Measurements from ENCODE around the gene TMEM178B.
"Not testable (repeated sequence)": the region's sequence is repeated elsewhere in the genome, so short reads cannot be mapped to it uniquely, and the experiment has no call there.

The TMEM178B gene

DNA sequence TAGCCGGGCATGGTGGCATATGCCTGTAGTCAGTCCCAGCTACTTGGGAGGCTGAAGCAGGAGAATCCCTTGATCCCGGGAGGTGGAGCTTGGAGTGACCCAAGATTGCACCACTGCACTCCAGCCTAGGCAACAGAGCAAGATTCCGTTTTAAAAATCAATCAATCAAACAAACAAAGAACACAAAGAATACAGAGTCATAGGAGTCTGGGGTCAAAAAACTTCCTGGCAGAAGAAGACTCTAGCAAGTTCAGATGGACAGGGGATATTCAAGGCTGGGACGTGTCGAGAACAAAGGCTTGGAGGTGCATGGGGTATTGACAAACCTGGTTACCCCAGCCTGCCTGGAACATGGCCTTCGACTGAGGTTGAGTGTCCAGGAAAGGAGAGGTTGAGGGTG is 248.5 kb downstream of the TMEM178B start:
- H3K36me3 ChIP-seq, result no peaks in the 10 kb centered on the region
- no peaks in the 10 kb centered on the region for H3K4me1 ChIP-seq (ENCODE audit: control insufficient read depth in 1 of 2, insufficient read depth in 1 of 2, low read depth in 1 of 2, low read length in 1 of 2)
- no peaks in the 10 kb centered on the region for H3K9me3 ChIP-seq
- no peak overlapping the region for H3K27ac ChIP-seq
- H3K27me3 ChIP-seq, result peaks cover 5% of the 10 kb centered on the region
- H3K4me3 ChIP-seq (ENCODE audit: low read depth in 1 of 2, low read length in 1 of 2), result no peak overlapping the region
- TF ChIP-seq, protein P1, sequence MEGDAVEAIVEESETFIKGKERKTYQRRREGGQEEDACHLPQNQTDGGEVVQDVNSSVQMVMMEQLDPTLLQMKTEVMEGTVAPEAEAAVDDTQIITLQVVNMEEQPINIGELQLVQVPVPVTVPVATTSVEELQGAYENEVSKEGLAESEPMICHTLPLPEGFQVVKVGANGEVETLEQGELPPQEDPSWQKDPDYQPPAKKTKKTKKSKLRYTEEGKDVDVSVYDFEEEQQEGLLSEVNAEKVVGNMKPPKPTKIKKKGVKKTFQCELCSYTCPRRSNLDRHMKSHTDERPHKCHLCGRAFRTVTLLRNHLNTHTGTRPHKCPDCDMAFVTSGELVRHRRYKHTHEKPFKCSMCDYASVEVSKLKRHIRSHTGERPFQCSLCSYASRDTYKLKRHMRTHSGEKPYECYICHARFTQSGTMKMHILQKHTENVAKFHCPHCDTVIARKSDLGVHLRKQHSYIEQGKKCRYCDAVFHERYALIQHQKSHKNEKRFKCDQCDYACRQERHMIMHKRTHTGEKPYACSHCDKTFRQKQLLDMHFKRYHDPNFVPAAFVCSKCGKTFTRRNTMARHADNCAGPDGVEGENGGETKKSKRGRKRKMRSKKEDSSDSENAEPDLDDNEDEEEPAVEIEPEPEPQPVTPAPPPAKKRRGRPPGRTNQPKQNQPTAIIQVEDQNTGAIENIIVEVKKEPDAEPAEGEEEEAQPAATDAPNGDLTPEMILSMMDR (IDR thresholded peaks at IDR 0.05), result no peak

DNA sequence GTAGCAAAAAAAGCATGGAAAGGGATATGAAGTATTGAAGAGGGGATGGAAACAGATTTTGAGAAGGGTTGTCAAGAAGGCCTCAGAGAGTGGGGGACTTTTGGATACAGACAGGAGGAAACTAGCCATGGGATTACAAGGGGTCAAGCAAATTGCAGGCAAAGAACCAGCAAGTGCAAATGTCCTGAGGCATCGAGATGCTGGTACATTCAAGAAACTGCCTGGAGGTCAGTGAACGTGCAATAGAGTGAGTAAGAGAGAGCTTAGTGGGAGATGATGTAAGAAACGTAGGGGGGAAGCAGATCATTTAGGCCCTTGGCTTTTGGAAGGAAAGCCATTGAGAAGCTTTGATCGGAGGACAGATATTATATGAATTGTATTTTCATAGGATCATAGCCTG is 250.0 kb downstream of the TMEM178B start:
- no peak overlapping the region for H3K4me3 ChIP-seq (ENCODE audit: low read depth in 1 of 2, low read length in 1 of 2)
- no peaks in the 10 kb centered on the region for H3K4me1 ChIP-seq (ENCODE audit: control insufficient read depth in 1 of 2, insufficient read depth in 1 of 2, low read depth in 1 of 2, low read length in 1 of 2)
- no peaks in the 10 kb centered on the region for H3K36me3 ChIP-seq
- TF ChIP-seq, protein P1 (IDR thresholded peaks at IDR 0.05), result no peak
- H3K27ac ChIP-seq, result no peak overlapping the region
- no peaks in the 10 kb centered on the region for H3K9me3 ChIP-seq
- H3K27me3 ChIP-seq, result peaks cover 5% of the 10 kb centered on the region

DNA sequence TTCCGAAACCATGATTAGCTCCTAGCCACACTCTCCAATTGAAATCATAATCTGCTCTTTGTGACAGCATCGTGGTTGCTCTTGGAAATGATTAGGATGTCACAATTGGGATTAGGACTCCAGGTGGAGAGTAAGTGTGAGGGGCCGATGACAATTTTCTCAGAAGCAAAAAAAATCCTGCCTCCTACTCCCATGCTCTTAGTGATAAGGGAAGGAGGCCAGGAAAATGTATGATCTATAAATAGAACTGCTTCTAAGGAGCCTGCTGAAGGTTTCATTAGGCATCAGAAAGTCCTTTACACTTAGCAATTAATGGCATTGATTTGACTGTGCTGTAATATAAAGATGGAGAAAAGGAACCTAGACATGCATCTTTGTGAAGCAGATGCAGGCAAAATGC is 251.0 kb downstream of the TMEM178B start:
- Histone ChIP-seq H3K36me3 (no peaks in the 10 kb centered on the region), H3K4me1 (ENCODE audit: control insufficient read depth in 1 of 2, insufficient read depth in 1 of 2, low read depth in 1 of 2, low read length in 1 of 2) (no peaks in the 10 kb centered on the region), H3K9me3 (no peaks in the 10 kb centered on the region), H3K27me3 (peaks cover 5% of the 10 kb centered on the region), H3K4me3 (ENCODE audit: low read depth in 1 of 2, low read length in 1 of 2) (no peak overlapping the region), H3K27ac (no peak overlapping the region)
- TF ChIP-seq, protein P1 (IDR thresholded peaks at IDR 0.05), result no peak

DNA sequence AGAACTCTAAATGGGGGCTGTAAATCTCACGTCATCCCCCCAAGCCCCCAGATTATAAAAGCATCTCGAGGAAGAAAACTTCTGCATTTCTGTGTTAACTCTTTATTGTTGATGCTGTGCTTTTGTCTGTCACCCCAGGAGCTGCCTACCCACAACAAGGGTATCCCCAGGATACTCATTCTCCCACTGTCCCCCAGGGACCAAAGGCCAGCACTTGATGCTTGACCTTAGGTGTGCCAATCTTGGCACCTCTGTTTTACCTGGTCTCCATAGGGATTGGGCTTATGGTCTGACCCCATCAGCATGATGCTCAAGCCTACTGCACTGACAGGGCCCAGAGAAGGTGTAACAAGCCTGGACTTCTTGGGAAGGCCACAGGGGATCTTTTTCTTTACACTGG is 251.4 kb downstream of the TMEM178B start:
- TF ChIP-seq, protein P1 (IDR thresholded peaks at IDR 0.05), result no peak
- Histone ChIP-seq H3K9me3 (no peaks in the 10 kb centered on the region), H3K36me3 (no peaks in the 10 kb centered on the region), H3K4me1 (ENCODE audit: control insufficient read depth in 1 of 2, insufficient read depth in 1 of 2, low read depth in 1 of 2, low read length in 1 of 2) (no peaks in the 10 kb centered on the region), H3K4me3 (ENCODE audit: low read depth in 1 of 2, low read length in 1 of 2) (no peak overlapping the region), H3K27me3 (peaks cover 5% of the 10 kb centered on the region), H3K27ac (no peak overlapping the region)

DNA sequence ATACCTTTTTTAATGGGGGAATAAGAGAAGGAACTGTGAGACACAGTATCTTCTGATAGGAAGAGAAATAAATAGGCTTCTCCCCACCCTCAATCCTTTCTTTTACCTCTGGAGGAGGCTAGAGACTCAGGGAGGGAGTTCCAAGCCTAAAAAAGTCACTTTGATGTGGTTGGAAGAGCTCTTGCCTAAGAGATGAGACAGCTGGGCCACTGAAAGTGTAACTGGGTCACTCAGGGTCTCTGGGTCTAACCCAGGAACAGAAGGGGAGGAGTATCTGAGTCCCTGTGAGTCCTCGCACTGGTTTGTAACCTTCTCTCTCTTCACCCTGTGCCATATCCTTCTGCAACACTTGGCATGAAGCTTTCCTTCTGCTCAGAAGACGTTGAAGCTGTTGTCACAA is 254.4 kb downstream of the TMEM178B start:
- H3K4me1 ChIP-seq (ENCODE audit: control insufficient read depth in 1 of 2, insufficient read depth in 1 of 2, low read depth in 1 of 2, low read length in 1 of 2), result no peaks in the 10 kb centered on the region
- H3K9me3 ChIP-seq, result no peaks in the 10 kb centered on the region
- H3K27ac ChIP-seq, result no peak overlapping the region
- H3K27me3 ChIP-seq, result peaks cover 5% of the 10 kb centered on the region
- H3K36me3 ChIP-seq, result no peaks in the 10 kb centered on the region
- TF ChIP-seq, protein P1 (IDR thresholded peaks at IDR 0.05), result no peak
- no peak overlapping the region for H3K4me3 ChIP-seq (ENCODE audit: low read depth in 1 of 2, low read length in 1 of 2)

DNA sequence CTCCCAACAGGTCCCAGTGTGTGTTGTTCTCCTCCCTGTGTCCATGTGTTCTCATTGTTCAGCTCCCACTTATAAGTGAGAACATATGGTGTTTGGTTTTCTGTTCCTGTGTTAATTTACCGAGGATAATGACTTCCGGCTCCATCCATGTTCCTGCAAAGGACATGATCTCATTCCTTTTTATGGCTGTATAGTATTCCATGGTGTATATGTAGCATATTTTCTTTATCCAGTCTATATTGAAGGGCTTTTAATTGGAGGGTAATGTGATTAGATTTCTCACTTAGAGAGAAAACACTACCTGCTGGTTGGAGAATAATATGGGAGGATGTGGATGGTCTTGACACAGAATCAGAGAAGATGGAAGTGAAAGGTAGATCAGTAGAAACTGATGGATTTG is 256.4 kb downstream of the TMEM178B start:
- H3K4me3 ChIP-seq (ENCODE audit: low read depth in 1 of 2, low read length in 1 of 2); H3K27me3 ChIP-seq; H3K4me1 ChIP-seq (ENCODE audit: control insufficient read depth in 1 of 2, insufficient read depth in 1 of 2, low read depth in 1 of 2, low read length in 1 of 2); H3K9me3 ChIP-seq; H3K27ac ChIP-seq; H3K36me3 ChIP-seq: not testable (repeated sequence)

Data from neutrophil (primary cell).